Endothelial cell of umbilical vein (primary cell): Measurements from ENCODE around the gene SHROOM4. TPM values are rescaled to one million over a fixed set of nuclear protein-coding genes. Genes with fewer than 3 reads are reported as not detected.

Experiments used
- BruUV-seq: library from RNA; stranded (reverse); fragments of 400-500 nt; replicated peaks from 2 replicates; lab custom pipeline; 2021; lab: Mats Ljungman, UMichigan
- CTCF ChIA-PET: fragments of 300-600, 350-600 bp; sonication (Branson Sonifier 250); formaldehyde crosslinking; loops from one replicate; lab custom pipeline; 2021; ENCODE audit warnings: antibody characterized with exemption, inconsistent platforms; lab: Charles Lee
- POLR2A ChIA-PET: fragments of 300-600, 350-600 bp; sonication (Branson Sonifier 250); formaldehyde crosslinking; loops from one replicate; lab custom pipeline; 2021; ENCODE audit warnings: antibody characterized with exemption, inconsistent platforms; lab: Charles Lee
- DNase-seq: peaks from one replicate; pipeline ENCODE4 v3.0.0-alpha.2; 2011; ENCODE audit warnings: low read depth, low spot score
- FAIRE-seq: peaks from 2 replicates; lab custom pipeline; 2011; peaks lifted over from hg19 to GRCh38; lab: Jason Lieb, UNC
- H2AFZ ChIP-seq: 2 replicates; pipeline ENCODE4 v1.6.0; 2012; ENCODE audit warnings: low read depth, low read length, control low read depth, inconsistent platforms
- H3K27ac ChIP-seq: 2 replicates; pipeline ENCODE4 v1.5.1; 2011; ENCODE audit warnings: low read depth, mild to moderate bottlenecking, control low read depth, low read length, moderate library complexity; ENCODE audit not compliant: insufficient read depth
- H3K27me3 ChIP-seq, 2 experiments: 2 replicates each; pipeline versions ENCODE4 v1.6.0 to v1.6.1; 2011; ENCODE audit warnings: low read length in 2 of 2, mixed read lengths in 1 of 2; ENCODE audit not compliant: control insufficient read depth in 2 of 2, insufficient read depth in 2 of 2
- H3K36me3 ChIP-seq, 2 experiments: 2 replicates in 1 of 2; 3 replicates in 1 of 2; pipeline ENCODE4 v1.5.1; 2011; ENCODE audit warnings: low read length in 2 of 2, mild to moderate bottlenecking in 1 of 2, moderate library complexity in 1 of 2; ENCODE audit not compliant: control insufficient read depth in 2 of 2, insufficient read depth in 2 of 2; ENCODE audit errors: extremely low read depth in 1 of 2
- H3K4me1 ChIP-seq: 3 replicates; pipeline ENCODE4 v1.5.1; 2011; ENCODE audit warnings: mild to moderate bottlenecking, low read length; ENCODE audit not compliant: control insufficient read depth, insufficient read depth; ENCODE audit errors: extremely low read depth
- H3K4me2 ChIP-seq: 2 replicates; pipeline ENCODE4 v1.6.1; 2011; ENCODE audit warnings: low read length, control low read depth, mixed read lengths; ENCODE audit not compliant: insufficient read depth
- H3K4me3 ChIP-seq, 3 experiments: fragments of 200-600 bp in 1 of 3; sonication (generic), shearing (Covaris generic) in 1 of 3; replicated peaks in 1 of 3; 2 replicates each; pipeline ENCODE4 v1.5.1; 2011 to 2016; ENCODE audit warnings: control low read depth in 3 of 3, low read length in 3 of 3, mild to moderate bottlenecking in 2 of 3, inconsistent platforms in 1 of 3, low read depth in 1 of 3, moderate library complexity in 1 of 3; ENCODE audit not compliant: insufficient read depth in 1 of 3
- H3K79me2 ChIP-seq: 2 replicates; pipeline ENCODE4 v1.6.0; 2012; ENCODE audit warnings: low read length, inconsistent platforms; ENCODE audit not compliant: control insufficient read depth, insufficient read depth
- H3K9ac ChIP-seq: replicated peaks from 2 replicates; pipeline ENCODE3; 2011; ENCODE audit warnings: low read length, control low read depth; ENCODE audit not compliant: insufficient read depth; ENCODE audit errors: extremely low read depth
- H3K9me1 ChIP-seq: replicated peaks from 3 replicates; pipeline ENCODE4 v1.6.0; 2011; ENCODE audit warnings: mild to moderate bottlenecking, low read length; ENCODE audit not compliant: control insufficient read depth, insufficient read depth; ENCODE audit errors: extremely low read depth
- H3K9me3 ChIP-seq: replicated peaks from 2 replicates; pipeline ENCODE4 v1.5.1; 2012; ENCODE audit warnings: low read length, inconsistent platforms; ENCODE audit not compliant: control insufficient read depth, insufficient read depth
- H4K20me1 ChIP-seq: replicated peaks from 2 replicates; pipeline ENCODE3; 2011; ENCODE audit warnings: mild to moderate bottlenecking, low read length; ENCODE audit not compliant: control insufficient read depth, insufficient read depth; ENCODE audit errors: extremely low read depth
- CTCF ChIP-seq, 2 donors: IDR thresholded peaks; 1 replicate in 1 of 2; 2 replicates in 1 of 2; pipeline ENCODE4 v1.5.1; 2011; ENCODE audit warnings: low read length in 2 of 2, mild to moderate bottlenecking in 2 of 2, moderate library complexity in 2 of 2, control low read depth in 1 of 2, inconsistent platforms in 1 of 2, low read depth in 1 of 2; ENCODE audit not compliant: insufficient read depth in 1 of 2; ENCODE audit errors: extremely low read depth in 1 of 2
- EZH2 ChIP-seq: IDR thresholded peaks from 2 replicates; pipeline ENCODE4 v1.6.1; 2012; ENCODE audit warnings: borderline replicate concordance, low read depth, mild to moderate bottlenecking, moderate library complexity, low read length, inconsistent platforms; ENCODE audit not compliant: severe bottlenecking
- FOS ChIP-seq: IDR thresholded peaks from 2 replicates; pipeline ENCODE4 v1.6.1; 2011; ENCODE audit warnings: mild to moderate bottlenecking, low read length, moderate library complexity, borderline replicate concordance; ENCODE audit not compliant: insufficient read depth
- GATA2 ChIP-seq: IDR thresholded peaks from 2 replicates; pipeline ENCODE4 v1.7.0; 2011; ENCODE audit warnings: low read depth, mild to moderate bottlenecking, moderate library complexity, mixed read lengths, low read length; ENCODE audit not compliant: insufficient read length, insufficient read depth
- JUN ChIP-seq: IDR thresholded peaks from 2 replicates; pipeline ENCODE4 v1.6.1; 2011; ENCODE audit warnings: borderline replicate concordance, low read depth; ENCODE audit not compliant: insufficient read length, insufficient read depth
- MYC ChIP-seq: IDR thresholded peaks from one replicate; pipeline ENCODE4 v1.6.1; 2011; ENCODE audit warnings: mild to moderate bottlenecking, low read depth, low read length
- POLR2A ChIP-seq: IDR thresholded peaks from 2 replicates; pipeline ENCODE4 v1.6.1; 2012; ENCODE audit warnings: low read depth, mild to moderate bottlenecking, control low read depth, low read length
- POLR2AphosphoS5 ChIP-seq: IDR thresholded peaks from 2 replicates; pipeline ENCODE4 v1.6.1; 2012; ENCODE audit warnings: low read depth, mild to moderate bottlenecking, control low read depth, low read length, moderate library complexity; ENCODE audit not compliant: insufficient read depth
- dilution Hi-C: fragments of 300-500 bp; cut with MboI; formaldehyde crosslinking; loops from one replicate; pipeline ENCODE4 v1.15.0; 2019; ENCODE audit warnings: low sequenced_read_pairs; ENCODE audit not compliant: extremely low pct_ligation_motif_present
- intact Hi-C: fragments of 100-400 bp; cut with micrococcal nuclease; formaldehyde crosslinking; loops from one replicate; pipeline ENCODE4 v1.10.0; 2022
- polyA plus RNA-seq, 4 experiments: library from polyadenylated mRNA; depleted of rRNA in 3 of 4; stranded (reverse) in 3 of 4; unstranded in 1 of 4; fragments of >200 nt; gene quantifications; 2 replicates each; pipeline versions ENCODE4 v1.2.1 to v1.2.3, GENCODE V29; 2011 to 2012; ENCODE audit warnings: missing spikeins in 1 of 4
- total RNA-seq: library from RNA; stranded (reverse); gene quantifications from 2 replicates; pipeline ENCODE4 v1.2.3, GENCODE V29; 2021
- TF ChIP-seq, protein P1 (sequence below): IDR thresholded peaks from 2 replicates; pipeline ENCODE4 v1.6.1; 2011; ENCODE audit not compliant: insufficient read depth, insufficient read length

The SHROOM4 gene
- total and polyA plus RNA-seq, 2 donors (not counting 3 experiments of a cell fraction or from before 2014, with no cell fraction given), result 29.7 to 57.5 TPM

DNA sequence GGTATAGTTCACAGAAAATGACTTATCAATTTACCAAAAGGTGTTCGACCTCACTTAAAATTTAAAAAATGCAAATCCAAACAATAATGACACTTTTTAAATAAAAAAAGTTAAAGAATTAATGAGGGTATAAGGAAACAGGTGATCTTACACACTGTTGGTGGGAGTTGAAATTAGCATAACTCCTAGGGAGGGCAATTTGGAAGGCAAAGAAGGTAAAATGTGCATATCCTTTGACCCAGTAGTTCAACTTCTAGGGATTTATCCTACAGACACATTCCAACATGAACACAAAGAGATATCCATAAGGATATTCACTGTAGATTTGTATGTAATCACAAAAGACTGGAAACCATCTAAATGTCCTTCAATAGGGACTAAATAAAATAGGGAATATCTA lies 199.5 kb downstream of the SHROOM4 start:
- BruUV-seq, result no TSS peak
- H3K27me3 ChIP-seq, result no peaks in the 10 kb centered on the region
- no peaks in the 10 kb centered on the region for H4K20me1 ChIP-seq
- POLR2A ChIA-PET, result no interaction called here
- FAIRE-seq (no peak), DNase-seq (no peak)
- no peaks in the 10 kb centered on the region for H3K9me3 ChIP-seq
- peaks cover 0 to 2% of the 10 kb centered on the region in 2 experiments for H3K36me3 ChIP-seq
- intact Hi-C loops (no loop called here), dilution Hi-C loops (no loop called here)
- H3K4me2 ChIP-seq, result no peak overlapping the region
- no peaks in the 10 kb centered on the region for H3K79me2 ChIP-seq
- peaks cover 18% of the 10 kb centered on the region for H3K4me1 ChIP-seq
- H3K27ac ChIP-seq, result peak overlapping the region; percentile 57
- no peaks in the 10 kb centered on the region for H3K9me1 ChIP-seq
- no peak overlapping the region for H3K4me3 ChIP-seq
- H2AFZ ChIP-seq, result no peak overlapping the region
- H3K9ac ChIP-seq, result no peak overlapping the region
- CTCF ChIA-PET, result interaction anchor here (1.0 kb wide), 1 partner anchor 67 kb away, joined by 3 read pairs; no protein-coding TSS in a partner anchor
- TF ChIP-seq FOS (no peak), GATA2 (no peak), POLR2A (no peak), JUN (no peak), EZH2 (no peak), POLR2AphosphoS5 (no peak), CTCF (IDR thresholded peaks at IDR 0.05; ENCODE audit: extremely low read depth in 1 of 2, insufficient read depth in 1 of 2, low read depth in 1 of 2, low read length in 2 of 2) (no peak), MYC (no peak)
- TF ChIP-seq, protein P1, sequence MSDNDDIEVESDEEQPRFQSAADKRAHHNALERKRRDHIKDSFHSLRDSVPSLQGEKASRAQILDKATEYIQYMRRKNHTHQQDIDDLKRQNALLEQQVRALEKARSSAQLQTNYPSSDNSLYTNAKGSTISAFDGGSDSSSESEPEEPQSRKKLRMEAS, result no peak
